NCI-H2171 treated with DMSO at 0.1 percent for 48 hours (cell line): ENCODE measurements around the gene MITF.

Source experiments
- DNase-seq: peaks from one replicate; lab custom pipeline; 2025; lab: John Stamatoyannopoulos, UW

MITF gene

DNA sequence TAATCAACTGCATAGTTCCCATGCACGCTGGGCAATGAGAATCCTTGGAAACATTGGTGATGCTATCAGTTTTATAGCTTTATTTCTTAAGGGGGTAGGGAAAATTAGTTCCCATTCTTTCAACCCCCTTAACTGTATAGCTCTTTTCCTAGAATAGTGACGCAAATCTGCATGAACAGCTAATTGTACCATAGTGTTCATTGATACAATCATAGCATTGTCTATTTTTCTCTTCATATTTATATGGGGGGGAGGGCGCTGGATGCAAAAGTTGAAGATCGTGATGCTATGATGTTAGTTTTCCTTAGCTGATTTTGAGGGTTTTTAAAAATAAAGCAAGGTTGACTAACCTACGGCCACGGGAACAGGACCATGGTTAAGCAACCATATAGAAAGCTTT is 227.9 kb downstream of the MITF start:
- no peak for DNase-seq

DNA sequence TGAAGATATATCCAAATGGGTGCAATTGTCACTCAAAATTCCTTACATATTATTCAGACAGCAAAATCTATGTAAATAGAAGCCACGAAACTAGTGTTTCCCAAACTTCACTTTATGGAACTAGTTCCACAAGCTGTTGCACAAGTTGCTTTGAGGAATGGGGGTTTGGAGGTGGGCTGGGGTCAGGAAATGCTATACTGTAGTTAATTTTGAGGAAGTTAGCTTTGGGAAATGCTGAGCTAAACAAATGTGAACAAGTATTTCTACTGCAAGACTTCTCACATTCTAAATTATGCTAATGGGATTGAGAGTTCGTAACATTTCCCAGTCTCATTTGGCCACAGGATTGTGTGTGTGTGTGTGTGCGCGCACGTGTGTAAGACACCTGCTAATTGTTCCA is 231.6 kb downstream of the MITF start:
- DNase-seq, result no peak

DNA sequence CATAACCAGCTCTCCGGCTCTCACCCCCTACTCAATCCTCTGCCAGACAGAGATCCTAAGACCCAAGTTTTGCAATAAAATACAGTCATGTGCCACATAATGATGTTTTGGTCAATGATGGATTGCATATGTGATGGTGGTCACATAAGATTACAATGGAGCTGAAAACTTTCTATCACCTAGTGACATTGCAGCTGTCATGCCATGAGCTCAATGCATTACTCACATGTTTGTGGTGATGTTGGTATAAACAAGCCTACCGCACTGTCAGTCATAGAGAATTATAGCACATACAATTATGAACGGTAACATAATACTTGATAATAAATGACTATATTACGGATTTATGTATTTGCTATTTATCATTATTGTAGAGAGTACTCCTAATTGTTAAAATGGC is 233.4 kb downstream of the MITF start:
- DNase-seq, result no peak

DNA sequence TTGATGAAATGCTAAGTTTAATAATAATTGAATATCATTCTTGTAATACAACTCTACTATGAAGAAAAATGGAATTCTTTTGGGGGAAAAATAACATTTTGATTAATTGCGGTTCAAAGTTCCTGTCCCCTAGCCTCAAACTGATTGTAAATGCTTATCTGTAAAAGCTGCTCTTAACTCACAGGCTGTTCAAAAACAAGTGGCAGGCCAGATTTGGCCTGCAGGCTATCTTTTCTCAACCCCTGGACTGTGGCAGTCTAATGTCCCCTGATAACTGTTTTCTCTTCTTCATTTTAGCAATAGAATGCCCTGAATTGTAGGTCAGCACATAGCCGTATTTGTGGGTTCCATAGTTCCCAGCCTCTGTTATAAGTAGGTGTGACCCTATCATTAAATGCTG is 236.8 kb downstream of the MITF start:
- no peak for DNase-seq

DNA sequence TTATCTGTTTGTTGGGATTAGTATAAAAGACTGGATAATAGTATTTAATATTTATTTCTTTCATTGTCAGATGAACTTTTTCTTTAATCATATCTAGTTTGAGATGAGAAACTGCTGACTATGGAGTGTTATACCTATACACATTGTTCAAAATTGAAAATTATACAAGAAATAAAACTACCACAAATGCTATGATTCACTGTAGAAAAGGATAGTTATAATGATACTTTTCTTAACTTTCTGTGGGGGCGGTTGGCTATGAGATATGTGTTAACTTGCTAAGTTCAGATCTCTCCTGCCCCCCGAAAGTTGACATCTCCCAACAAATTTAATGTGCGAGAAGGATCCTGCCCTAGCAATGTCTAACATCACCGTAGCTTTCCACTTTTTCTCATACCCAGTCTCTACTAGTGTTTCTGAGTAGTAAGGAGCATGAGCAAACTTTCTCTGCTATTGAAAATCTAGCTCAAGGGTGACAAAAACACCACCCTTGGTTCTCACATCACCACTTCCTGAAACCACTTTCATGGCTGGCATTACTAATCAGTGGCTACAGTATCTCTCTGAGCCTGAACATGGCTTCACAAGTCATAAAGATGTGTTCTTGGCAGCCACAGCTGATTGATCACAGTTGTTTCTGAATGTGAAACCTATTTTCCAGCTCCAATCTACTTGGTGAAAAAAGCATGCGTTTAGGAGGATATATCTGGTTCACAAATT is 244.4 kb downstream of the MITF start:
- DNase-seq, result no peak

DNA sequence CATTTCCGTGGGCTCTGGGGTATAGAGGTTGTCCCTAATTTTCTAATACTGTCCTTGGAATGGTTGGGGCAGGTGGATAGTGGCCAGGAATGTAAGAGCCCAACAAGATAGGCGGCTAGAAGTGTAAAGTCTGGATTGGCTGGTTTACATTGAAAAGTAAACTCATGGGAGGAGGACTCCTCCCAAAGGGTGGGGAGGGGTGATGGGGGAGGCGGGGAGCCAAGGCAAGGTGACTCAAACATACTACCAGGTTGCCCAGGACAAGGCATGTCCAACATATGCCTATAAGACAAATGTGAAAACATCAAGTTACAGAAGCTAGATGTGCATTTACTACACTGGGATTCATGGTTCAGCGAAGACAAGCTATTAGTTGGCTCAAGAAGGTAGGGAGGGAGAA is 246.0 kb downstream of the MITF start:
- DNase-seq, result no peak

DNA sequence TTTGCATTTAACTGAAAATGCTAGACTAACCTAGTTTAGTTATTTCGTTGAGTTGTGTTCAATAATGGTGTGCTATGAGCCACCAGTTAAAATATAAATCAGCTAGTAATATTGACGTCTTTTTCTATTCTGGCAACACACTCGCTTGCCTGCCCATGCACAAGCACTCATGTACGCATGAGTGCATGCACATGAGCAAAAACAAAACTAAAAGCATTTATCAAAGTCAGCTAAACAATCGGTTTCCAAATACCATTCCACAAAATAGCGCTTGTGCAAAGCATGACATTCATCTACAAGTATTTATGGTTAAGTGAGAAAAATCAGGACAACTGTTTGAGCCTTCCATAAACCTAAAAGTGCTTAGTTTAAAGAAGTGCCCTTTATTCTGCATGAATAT is 247.2 kb downstream of the MITF start:
- no peak for DNase-seq

DNA sequence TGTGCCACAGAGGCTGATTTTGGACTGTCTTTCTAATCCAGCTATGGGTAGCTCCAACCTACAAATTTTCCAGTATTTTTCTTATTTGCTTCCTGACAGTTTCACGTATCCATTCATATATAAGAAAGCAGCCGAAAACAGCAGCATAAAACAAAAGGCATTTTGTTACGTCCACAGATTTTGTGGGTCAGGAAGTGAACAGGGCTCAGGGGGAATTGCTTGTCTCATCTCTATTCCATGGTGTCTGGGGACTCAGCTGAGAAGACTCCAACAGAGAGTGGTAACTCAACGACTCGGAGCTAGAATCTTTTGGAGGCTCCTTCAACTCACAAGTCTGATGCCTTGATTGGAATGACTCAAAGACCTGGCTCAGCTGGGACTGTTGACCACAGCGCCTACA is 248.6 kb downstream of the MITF start:
- no peak for DNase-seq

DNA sequence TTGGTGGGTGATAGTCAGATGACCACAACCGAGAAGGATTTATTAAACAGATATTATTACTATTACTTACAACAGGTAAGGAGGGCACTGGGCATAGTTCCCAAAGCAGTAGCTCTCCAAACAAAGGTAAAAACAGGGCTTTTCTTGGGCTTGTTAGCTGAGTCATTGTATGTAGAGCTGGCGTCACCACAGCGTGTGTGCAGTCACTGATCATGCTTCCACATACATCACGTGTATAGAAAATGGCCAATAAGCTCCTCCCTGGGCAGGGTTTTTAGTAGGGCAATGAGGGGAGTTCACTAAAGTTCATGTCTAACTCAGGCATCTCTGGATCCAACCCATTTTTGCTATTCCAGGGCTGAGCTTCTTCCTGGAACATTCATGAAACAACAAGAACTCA is 254.5 kb downstream of the MITF start:
- DNase-seq, result no peak

DNA sequence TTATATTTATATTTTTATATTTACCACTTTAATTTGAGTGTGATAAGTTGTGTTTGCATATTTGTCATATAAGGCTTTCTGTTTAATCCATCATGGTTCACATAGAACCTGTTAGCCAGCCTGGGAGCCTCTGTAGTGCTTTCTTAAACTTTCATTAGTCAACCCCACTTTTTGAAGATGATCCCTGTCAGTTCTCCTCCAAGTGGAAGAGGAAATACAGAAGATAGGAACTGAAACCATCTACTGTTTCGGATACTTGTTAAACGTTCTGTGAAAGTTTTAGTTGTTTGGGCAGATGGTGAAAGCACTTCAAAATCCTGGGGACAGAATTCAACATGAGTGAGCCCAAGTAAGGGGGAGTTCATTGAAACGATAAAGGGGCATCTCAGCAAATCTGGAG is 255.7 kb downstream of the MITF start:
- DNase-seq, result no peak

DNA sequence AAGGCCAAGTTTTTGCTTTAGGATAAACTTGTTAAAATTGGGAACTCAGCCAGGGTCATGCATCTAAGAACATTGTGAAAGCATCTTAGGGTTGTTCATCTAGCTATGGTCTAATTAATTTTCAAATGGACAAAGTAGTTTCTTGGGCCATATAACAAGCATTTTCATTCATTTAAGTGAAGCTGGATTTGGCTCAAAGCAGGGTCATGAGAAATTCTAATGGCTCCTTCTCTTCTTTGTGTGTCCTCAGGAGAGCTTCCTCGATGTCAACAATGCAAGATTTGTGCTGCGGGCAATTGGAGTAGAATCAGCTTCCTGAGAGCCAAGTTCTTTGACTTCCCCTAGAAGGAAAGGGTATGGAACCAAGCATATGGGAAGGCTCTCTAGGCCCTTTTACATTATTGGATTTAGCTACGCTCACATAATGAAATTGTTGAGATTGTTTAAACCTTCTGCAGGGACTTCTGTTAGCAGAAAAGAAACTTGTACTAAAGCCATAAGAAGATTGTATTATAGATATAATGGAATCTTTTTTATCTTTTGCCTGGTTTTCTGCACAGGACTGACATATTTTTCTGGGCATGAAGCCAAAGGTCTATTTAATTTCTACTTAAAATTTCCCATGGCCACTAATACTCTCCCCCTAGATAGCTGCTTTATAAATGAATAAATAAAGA is 258.5 kb downstream of the MITF start:
- DNase-seq, result no peak

DNA sequence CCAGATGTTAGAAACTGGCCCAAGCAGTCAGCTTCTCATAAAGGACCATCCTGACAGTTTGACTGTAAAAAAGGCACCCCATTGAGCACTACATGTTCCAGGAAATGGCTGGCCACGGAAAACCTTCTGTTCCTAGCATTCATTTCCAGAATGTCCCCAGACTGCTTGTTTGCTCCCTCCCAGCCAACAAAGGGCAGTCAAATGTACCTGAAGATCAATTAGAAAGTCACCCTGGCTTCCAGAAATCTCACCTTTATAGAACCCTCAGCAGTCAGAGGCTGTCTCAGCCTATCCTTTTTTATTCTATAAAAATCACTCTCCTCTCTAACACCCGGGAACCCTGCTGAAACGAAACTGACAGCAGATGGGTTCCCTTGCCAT is 259.5 kb downstream of the MITF start:
- DNase-seq, result peak; percentile 31

DNA sequence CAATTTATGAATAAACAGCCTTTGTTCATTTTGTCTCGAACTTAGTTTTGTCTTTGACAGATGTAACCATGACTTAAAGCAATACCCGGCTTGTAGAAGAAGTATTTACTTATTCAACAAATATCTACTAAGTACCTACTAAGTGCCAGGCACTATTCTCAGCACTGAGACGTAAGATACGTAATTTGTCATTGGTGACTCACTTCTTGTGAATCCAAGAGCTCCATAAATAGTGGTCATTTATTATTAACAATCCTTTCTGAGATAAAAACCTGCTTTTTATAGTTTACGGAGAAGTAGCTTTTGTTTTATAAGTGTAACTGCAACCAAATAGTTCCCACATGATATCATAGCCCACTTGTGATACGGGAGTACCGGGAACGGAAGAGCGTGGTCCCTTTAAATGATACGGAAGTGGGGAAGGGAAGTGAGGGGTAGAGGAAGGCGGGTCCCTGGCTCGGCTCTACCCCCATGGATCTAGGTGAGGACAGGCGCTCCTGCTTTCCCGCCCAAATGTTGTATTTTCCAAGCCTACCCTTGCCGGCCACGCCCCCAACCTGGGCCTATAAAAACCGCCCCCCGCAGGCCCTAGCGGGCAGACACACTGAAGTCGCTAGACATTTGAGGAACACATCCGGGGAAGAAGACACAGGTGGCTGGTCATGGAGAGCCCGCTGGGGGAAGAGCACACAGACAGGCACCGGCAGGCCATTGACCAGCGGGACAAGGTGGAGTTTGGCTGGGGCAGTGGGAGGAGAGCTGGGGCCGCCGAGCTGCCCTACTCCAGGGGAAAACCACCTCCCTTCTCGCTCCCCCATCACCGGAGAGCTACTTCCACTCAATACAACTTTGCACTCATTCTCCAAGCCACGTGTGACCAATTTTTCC is 260.1 kb downstream of the MITF start, which contains the start of gene SAMMSON:
SAMMSON (plus strand) TSS at position 594 of the 888 bp plus-strand sequence.
- DNase-seq, result no peak

DNA sequence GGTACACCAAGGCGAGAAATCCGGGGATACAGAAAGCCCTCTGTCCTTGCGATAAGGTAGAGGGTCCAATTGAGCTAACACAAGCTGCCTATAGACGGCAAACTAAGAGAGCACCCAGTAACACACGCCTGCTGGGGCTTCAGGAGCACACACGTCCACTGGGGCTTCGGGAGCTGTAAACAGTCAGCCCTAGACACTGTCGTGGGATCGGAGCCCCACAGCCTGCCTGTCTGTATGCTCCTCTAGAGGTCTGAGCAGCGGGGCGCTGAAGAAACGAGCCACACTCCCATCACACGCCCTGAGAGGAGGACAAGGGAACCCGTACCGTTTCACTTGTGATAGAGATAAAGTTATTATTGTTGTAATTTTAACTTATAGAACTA is 260.8 kb downstream of the MITF start:
- DNase-seq, result no peak

DNA sequence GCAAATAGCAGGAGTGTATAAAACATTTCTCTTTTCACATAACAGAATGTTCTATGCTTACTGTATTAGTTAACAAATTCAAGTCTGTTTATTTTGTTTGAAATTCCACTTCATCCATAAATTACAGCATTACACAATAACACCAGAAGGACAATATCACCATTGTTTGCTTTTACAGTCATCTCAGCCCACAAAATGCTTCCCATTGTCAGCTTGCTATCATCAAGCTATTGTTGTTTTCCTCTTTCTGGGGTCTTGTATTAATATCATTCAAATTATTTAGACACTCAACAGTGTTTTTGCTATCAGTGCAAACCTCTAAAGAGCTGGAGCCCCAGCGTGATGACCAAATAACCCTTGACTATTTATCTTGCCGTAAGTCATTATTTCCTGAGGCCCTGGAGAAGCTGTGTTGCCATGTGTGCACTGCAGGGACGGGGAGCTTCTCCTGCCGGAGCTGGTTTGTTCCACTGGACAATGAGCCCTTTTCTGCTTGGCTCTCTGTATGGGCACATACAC is 261.4 kb downstream of the MITF start:
- DNase-seq, result no peak

DNA sequence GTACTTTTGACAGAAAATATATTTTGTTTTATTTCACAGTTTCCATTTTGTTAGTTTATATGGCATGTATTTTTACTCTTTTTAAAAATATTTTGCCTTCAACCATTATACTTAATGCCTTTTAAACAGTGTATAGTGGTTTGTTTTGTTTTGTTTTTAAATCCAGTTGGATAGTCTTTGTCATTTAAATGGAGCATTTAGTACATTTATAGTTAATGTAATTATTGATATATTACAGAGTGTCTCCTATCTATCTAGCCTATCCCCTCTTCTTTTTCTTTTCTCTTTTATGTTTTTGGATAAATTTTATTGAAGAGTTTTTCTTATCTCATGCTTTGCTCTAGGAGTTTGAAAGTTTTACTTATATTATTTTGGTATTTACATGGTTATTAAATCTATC is 263.9 kb downstream of the MITF start:
- DNase-seq, result no peak

DNA sequence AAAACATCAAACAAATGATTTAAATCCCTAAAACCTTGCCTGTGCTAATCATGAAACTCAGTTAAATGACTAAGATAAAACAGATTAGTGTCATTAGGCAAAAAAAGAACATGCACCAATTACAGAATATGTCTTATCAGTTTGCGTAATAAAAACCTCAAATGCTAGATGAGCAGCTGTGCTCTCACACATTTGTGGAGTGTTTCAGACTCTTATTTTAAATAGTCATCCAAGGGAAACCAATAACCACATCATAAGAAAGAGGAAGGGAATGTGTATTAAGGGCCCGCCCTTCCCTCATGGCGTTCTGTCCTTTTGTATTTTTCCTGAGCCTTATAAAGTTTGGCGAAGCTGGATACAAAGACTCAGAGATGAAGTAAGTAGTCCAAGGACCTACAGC is 266.8 kb downstream of the MITF start:
- no peak for DNase-seq

DNA sequence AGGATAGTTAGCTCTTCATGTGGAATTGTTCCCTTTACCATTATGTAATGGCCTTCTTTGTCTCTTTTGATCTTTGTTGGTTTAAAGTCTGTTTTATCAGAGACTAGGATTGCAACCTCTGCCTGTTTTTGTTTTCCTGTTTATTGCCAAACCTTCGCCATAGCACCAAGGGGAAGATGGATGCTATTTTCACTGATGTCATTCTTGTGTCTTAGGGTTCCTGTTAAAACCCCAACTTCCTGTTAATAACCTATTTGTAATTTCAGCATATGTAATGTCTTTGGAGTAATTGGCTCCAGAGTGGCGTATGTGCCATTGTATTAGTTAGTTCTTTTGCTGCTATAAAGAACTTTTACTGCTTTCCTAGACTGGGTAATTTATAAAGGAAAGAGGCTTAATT is 271.1 kb downstream of the MITF start:
- no peak for DNase-seq

DNA sequence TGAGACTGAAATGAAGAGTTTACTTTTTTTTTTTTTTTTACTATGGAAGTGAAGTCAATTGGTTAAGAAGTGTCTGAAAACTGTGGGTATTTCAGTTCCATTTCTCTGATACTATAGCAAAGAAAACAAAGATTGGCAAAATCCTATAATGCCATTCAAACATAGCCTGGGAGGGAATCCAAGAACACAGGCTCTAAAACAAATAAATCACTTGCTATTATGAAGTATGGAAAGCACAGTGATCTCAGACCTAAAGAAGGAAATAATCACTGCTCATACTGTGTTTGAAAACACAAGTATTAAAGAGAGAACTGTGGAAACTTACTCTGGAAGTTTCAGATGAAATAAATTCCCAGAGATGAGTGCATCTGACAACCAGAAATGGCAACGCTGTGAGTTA is 272.3 kb downstream of the MITF start:
- no peak for DNase-seq
